HEK293 (cell line): ENCODE results near the gene SEMA4C.
A peak's percentile ranks its signal among the peaks of the same experiment; 100 is the strongest.

ENCODE experiments used
- CTCF ChIA-PET: fragments of 350-600 bp; formaldehyde crosslinking; extraction: SDS; loops from one replicate; lab custom pipeline; 2021; ENCODE audit warnings: antibody characterized with exemption; lab: Yijun Ruan, JAX
- POLR2A ChIA-PET: fragments of 300-600 bp; formaldehyde crosslinking; extraction: SDS; loops from one replicate; lab custom pipeline; 2020; ENCODE audit warnings: antibody characterized with exemption, inconsistent platforms; lab: Yijun Ruan, JAX
- H3K27ac ChIP-seq: fragments of 200-500 bp; sonication (Bioruptor generic); 2 replicates; pipeline ENCODE4 v1.5.1; 2014; ENCODE audit warnings: low read depth, low read length, control low read depth, inconsistent platforms; ENCODE audit errors: extremely low read depth
- H3K36me3 ChIP-seq, 2 experiments: fragments of 200-500 bp in 1 of 2; sonication (Bioruptor generic) in 1 of 2; 1 replicate in 1 of 2; 2 replicates in 1 of 2; pipeline ENCODE4 v1.5.1; 2014 to 2017; ENCODE audit warnings: inconsistent platforms in 2 of 2, low read length in 2 of 2; ENCODE audit not compliant: control insufficient read depth in 2 of 2, insufficient read depth in 1 of 2
- H3K4me1 ChIP-seq: fragments of 200-500 bp; sonication (Bioruptor generic); 2 replicates; pipeline ENCODE4 v1.5.1; 2014; ENCODE audit warnings: mild to moderate bottlenecking, low read length, inconsistent platforms; ENCODE audit not compliant: control insufficient read depth, insufficient read depth
- H3K4me3 ChIP-seq: 2 replicates; pipeline ENCODE4 v1.5.1; 2011; ENCODE audit warnings: low read depth, mild to moderate bottlenecking, control low read depth, low read length, moderate library complexity
- H3K9me3 ChIP-seq: fragments of 200-500 bp; sonication (Bioruptor generic); 2 replicates; pipeline ENCODE4 v1.5.1; 2014; ENCODE audit warnings: low read depth, low read length, inconsistent platforms; ENCODE audit not compliant: control insufficient read depth, insufficient read depth
- HOXC10 ChIP-seq: sonication (generic); formaldehyde crosslinking; IDR thresholded peaks from 2 replicates; pipeline ENCODE4 v1.8.1; 2023; ENCODE audit warnings: mild to moderate bottlenecking, missing genetic modification reagents
- KLF10 ChIP-seq: fragments of 450-650 bp; IDR thresholded peaks from 2 replicates; pipeline ENCODE4 v1.5.1; 2018; ENCODE audit warnings: missing biosample characterization, mild to moderate bottlenecking, missing genetic modification characterization
- PRDM1 ChIP-seq: fragments of 450-650 bp; formaldehyde crosslinking; IDR thresholded peaks from 2 replicates; pipeline ENCODE4; 2016; ENCODE audit warnings: missing biosample characterization, missing genetic modification characterization
- PRDM6 ChIP-seq: fragments of 450-650 bp; formaldehyde crosslinking; IDR thresholded peaks from 2 replicates; pipeline ENCODE4 v1.5.1; 2017; ENCODE audit warnings: missing biosample characterization, missing genetic modification characterization
- REST ChIP-seq: fragments of 450-650 bp; formaldehyde crosslinking; IDR thresholded peaks from 2 replicates; pipeline ENCODE4 v1.5.1; 2016; ENCODE audit warnings: missing biosample characterization, missing genetic modification characterization
- ZBTB20 ChIP-seq: fragments of 450-650 bp; formaldehyde crosslinking; IDR thresholded peaks from 2 replicates; pipeline ENCODE4 v1.5.1; 2016; ENCODE audit warnings: missing biosample characterization, missing genetic modification characterization
- ZBTB26 ChIP-seq: fragments of 450-650 bp; formaldehyde crosslinking; optimal IDR thresholded peaks from 2 replicates; pipeline ENCODE3; 2016; ENCODE audit warnings: missing biosample characterization, mild to moderate bottlenecking, missing genetic modification characterization
- ZBTB8A ChIP-seq: fragments of 450-650 bp; formaldehyde crosslinking; IDR thresholded peaks from 2 replicates; pipeline ENCODE4 v1.5.1; 2016; ENCODE audit warnings: missing biosample characterization, missing genetic modification characterization
- ZIC2 ChIP-seq: fragments of 450-650 bp; formaldehyde crosslinking; IDR thresholded peaks from 2 replicates; pipeline ENCODE4 v1.5.1; 2016; ENCODE audit warnings: missing biosample characterization, missing genetic modification characterization
- ZNF146 ChIP-seq: fragments of 450-650 bp; formaldehyde crosslinking; IDR thresholded peaks from 2 replicates; pipeline ENCODE4 v1.5.1; 2016; ENCODE audit warnings: missing biosample characterization, missing genetic modification characterization
- ZNF335 ChIP-seq: fragments of 450-650 bp; formaldehyde crosslinking; conservative IDR thresholded peaks from 2 replicates; pipeline ENCODE4 v1.5.1; 2016; ENCODE audit warnings: missing biosample characterization, missing genetic modification characterization
- ZNF398 ChIP-seq: fragments of 450-650 bp; formaldehyde crosslinking; IDR thresholded peaks from 2 replicates; pipeline ENCODE4 v1.5.1; 2017; ENCODE audit warnings: missing biosample characterization, missing genetic modification characterization
- ZNF600 ChIP-seq: fragments of 450-650 bp; formaldehyde crosslinking; IDR thresholded peaks from 2 replicates; pipeline ENCODE4 v1.5.1; 2016; ENCODE audit warnings: missing biosample characterization, missing genetic modification characterization
- ZNF701 ChIP-seq: fragments of 450-650 bp; formaldehyde crosslinking; IDR thresholded peaks from 2 replicates; pipeline ENCODE4 v1.5.1; 2016; ENCODE audit warnings: missing biosample characterization, missing genetic modification characterization
- ZSCAN16 ChIP-seq: fragments of 450-650 bp; formaldehyde crosslinking; IDR thresholded peaks from 2 replicates; pipeline ENCODE4 v1.5.1; 2016; ENCODE audit warnings: missing biosample characterization, missing genetic modification characterization

SEMA4C gene

GRCh38 chr2:96819128-96819875 is 50.6 kb downstream of the SEMA4C start (continued):
- TF ChIP-seq ZNF398, result 0 out of 2 replicates have a peak, but pooled peaks have one; percentile 40

GRCh38 chr2:96817882-96818281 is 52.0 kb downstream of the SEMA4C start:
- H3K36me3 ChIP-seq, result peaks cover 10 to 28% of the 10 kb centered on the region in 2 experiments; a peak in 2 of 3 replicates
- H3K27ac ChIP-seq, result no peak overlapping the region
- peaks cover 15% of the 10 kb centered on the region for H3K4me1 ChIP-seq
- ChIA-PET CTCF (interaction anchor here (0.6 to 1.2 kb wide), 3 partner anchors 36 to 482 kb away, joined by 3 to 5 read pairs (median 4); partner anchors contain the start of genes ANKRD39 and NCAPH), POLR2A (interaction anchor here (1.3 to 1.7 kb wide), 2 partner anchors 15 to 53 kb away, joined by 4 read pairs; no protein-coding TSS in a partner anchor)
- H3K4me3 ChIP-seq, result peak overlapping the region; percentile 75
- TF ChIP-seq PRDM1, result peak; percentile 82
- no peak for TF ChIP-seq ZNF146 (tag by site-specific recombination)
- H3K9me3 ChIP-seq, result no peaks in the 10 kb centered on the region

GRCh38 chr2:96816836-96817702 is 52.8 kb downstream of the SEMA4C start:
- H3K27ac ChIP-seq, result peak overlapping the region; percentile 86; the same call in 1 of the 2 replicates
- peaks cover 6 to 31% of the 10 kb centered on the region in 2 experiments; a peak in 2 of 3 replicates for H3K36me3 ChIP-seq
- no peaks in the 10 kb centered on the region for H3K9me3 ChIP-seq
- POLR2A ChIA-PET, result interaction anchor here (0.8 to 1.7 kb wide), 7 partner anchors 16 to 56 kb away, joined by 3 to 7 read pairs (median 4); partner anchors contain the start of genes ANKRD39 and CNNM4
- peak; percentile 62 for TF ChIP-seq ZIC2 (tag by site-specific recombination)
- TF ChIP-seq KLF10 (tag by site-specific recombination), result no peak
- peak; percentile 74 for TF ChIP-seq ZNF600 (tag by site-specific recombination)
- no peak for TF ChIP-seq ZNF701 (tag by site-specific recombination)
- 0 out of 2 replicates have a peak, but pooled peaks have one; percentile 28 for TF ChIP-seq REST (tag by site-specific recombination)
- TF ChIP-seq ZBTB8A (tag by site-specific recombination), result peak; percentile 39; the same call in 1 of the 2 replicates
- TF ChIP-seq HOXC10, result 0 out of 2 replicates have a peak, but pooled peaks have one; percentile 56
- peak; percentile 16; the same call in 1 of the 2 replicates for TF ChIP-seq ZBTB20 (tag by site-specific recombination)
- TF ChIP-seq ZNF335 (tag by site-specific recombination), result 0 out of 2 replicates have a peak, but pooled peaks have one; percentile 13
- peak; percentile 76 for TF ChIP-seq ZBTB26 (tag by site-specific recombination)
- no peak for TF ChIP-seq ZSCAN16 (tag by site-specific recombination)
- TF ChIP-seq PRDM6, result no peak
- CTCF ChIA-PET, result interaction anchor here (0.6 to 0.8 kb wide), 3 partner anchors 54 to 481 kb away, joined by 3 to 5 read pairs (median 3); no protein-coding TSS in a partner anchor
- peak overlapping the region; percentile 75 for H3K4me3 ChIP-seq
- peaks cover 15% of the 10 kb centered on the region for H3K4me1 ChIP-seq
